K562 (cell line): ENCODE results near the gene DNAJB12. TPM values are rescaled to one million over a fixed set of nuclear protein-coding genes. Genes with fewer than 3 reads are reported as not detected.

ENCODE experiments used
- ATAC-seq: fragments of 200-7000 bp; cut with Tn5 transposase; 3 replicates; pipeline ENCODE4 v1.9.1; 2020; ENCODE audit warnings: moderate library complexity
- BruUV-seq: library from RNA; stranded (reverse); fragments of 400-500 nt; replicated peaks from 2 replicates; lab custom pipeline; 2021; lab: Mats Ljungman, UMichigan
- CTCF ChIA-PET: fragments of 300-600 bp; formaldehyde crosslinking; extraction: SDS; loops from one replicate; lab custom pipeline; 2021; ENCODE audit warnings: low intra/inter-chr PET ratio; lab: Yijun Ruan, JAX
- POLR2A ChIA-PET: fragments of 300-600, 350-650 bp; sonication (Branson Sonifier 250); formaldehyde crosslinking; extraction: SDS; loops from one replicate; lab custom pipeline; 2021; ENCODE audit warnings: antibody characterized with exemption, inconsistent platforms; lab: Yijun Ruan, JAX
- DNase-seq, 4 experiments: peaks; one replicate each; pipeline versions ENCODE4 v3.0.0 to v3.0.0-alpha.2; 2011 to 2018; ENCODE audit warnings: low spot score in 3 of 4, mixed read lengths in 3 of 4; ENCODE audit errors: extremely low read depth in 1 of 4
- FAIRE-seq: peaks from 2 replicates; lab custom pipeline; 2011; peaks lifted over from hg19 to GRCh38; lab: Jason Lieb, UNC
- H2AFZ ChIP-seq: 2 replicates; pipeline ENCODE4 v1.6.0; 2011; ENCODE audit warnings: low read depth, low read length, control low read depth, inconsistent platforms
- H3K27ac ChIP-seq: fragments of 200-600 bp; 3 replicates; pipeline ENCODE4 v1.8.0; 2011; ENCODE audit warnings: low read depth, mild to moderate bottlenecking, control low read depth, inconsistent platforms, low read length, moderate library complexity, mixed read lengths; ENCODE audit errors: extremely low read depth
- H3K27me3 ChIP-seq, 2 experiments: fragments of 300-600 bp in 1 of 2; 2 replicates in 1 of 2; 3 replicates in 1 of 2; pipeline versions ENCODE4 v1.6.0 to v1.8.0; 2011; ENCODE audit warnings: inconsistent platforms in 2 of 2, low read length in 2 of 2, mild to moderate bottlenecking in 1 of 2, mixed read lengths in 1 of 2, moderate library complexity in 1 of 2; ENCODE audit not compliant: control insufficient read depth in 2 of 2, insufficient read depth in 2 of 2
- H3K36me3 ChIP-seq: fragments of 300-600 bp; 3 replicates; pipeline ENCODE4 v1.8.0; 2011; ENCODE audit warnings: mild to moderate bottlenecking, low read length, inconsistent platforms; ENCODE audit not compliant: control insufficient read depth, insufficient read depth
- H3K4me1 ChIP-seq, 2 experiments: fragments of 200-600 bp in 1 of 2; replicated peaks in 1 of 2; 2 replicates in 1 of 2; 3 replicates in 1 of 2; pipeline versions ENCODE4 v1.5.1 to v1.8.0; 2011; ENCODE audit warnings: inconsistent platforms in 2 of 2, low read length in 2 of 2, mild to moderate bottlenecking in 1 of 2, mixed read lengths in 1 of 2, moderate library complexity in 1 of 2; ENCODE audit not compliant: control insufficient read depth in 2 of 2, insufficient read depth in 2 of 2
- H3K4me2 ChIP-seq: 2 replicates; pipeline ENCODE4 v1.6.1; 2011; ENCODE audit warnings: low read length, control low read depth, inconsistent platforms, mixed read lengths; ENCODE audit not compliant: insufficient read depth
- H3K4me3 ChIP-seq: fragments of 200-600 bp; sonication (generic), shearing (Covaris generic); 2 replicates; pipeline ENCODE4 v1.5.1; 2016; ENCODE audit warnings: control low read depth, inconsistent platforms
- H3K79me2 ChIP-seq: fragments of 200-600 bp; 3 replicates; pipeline ENCODE4 v1.8.0; 2011; ENCODE audit warnings: low read length, inconsistent platforms; ENCODE audit not compliant: control insufficient read depth, insufficient read depth
- H3K9ac ChIP-seq, 2 experiments: 2 replicates each; pipeline versions ENCODE4 v1.6.0 to v1.6.1; 2011; ENCODE audit warnings: low read depth in 2 of 2, low read length in 2 of 2, control low read depth in 1 of 2, inconsistent platforms in 1 of 2, mild to moderate bottlenecking in 1 of 2, mixed read lengths in 1 of 2; ENCODE audit not compliant: insufficient read depth in 1 of 2
- H3K9me1 ChIP-seq: one replicate; pipeline ENCODE4 v1.6.0; 2011; ENCODE audit warnings: inconsistent platforms, mild to moderate bottlenecking, low read length, moderate library complexity; ENCODE audit not compliant: control insufficient read depth, insufficient read depth
- H3K9me3 ChIP-seq: replicated peaks from 2 replicates; pipeline ENCODE4 v1.5.1; 2011; ENCODE audit warnings: low read depth, low read length, inconsistent platforms; ENCODE audit not compliant: control insufficient read depth, insufficient read depth
- H4K20me1 ChIP-seq: replicated peaks from 2 replicates; pipeline ENCODE4 v1.6.1; 2011; ENCODE audit warnings: low read length, inconsistent platforms, mixed read lengths; ENCODE audit not compliant: control insufficient read depth, insufficient read depth
- C11orf30 ChIP-seq: fragments of 450-650 bp; IDR thresholded peaks from 2 replicates; pipeline ENCODE4 v1.6.1; 2016; ENCODE audit warnings: low read depth, mild to moderate bottlenecking
- DMBX1 ChIP-seq: fragments of 250-450 bp; sonication (Bioruptor Pico); IDR thresholded peaks from 2 replicates; pipeline ENCODE4 v1.8.0; 2022; ENCODE audit warnings: inconsistent platforms, mild to moderate bottlenecking, moderate library complexity, borderline replicate concordance
- HMG20A ChIP-seq: fragments of 450-650 bp; formaldehyde crosslinking; conservative IDR thresholded peaks from 2 replicates; pipeline ENCODE4 v1.4.0; 2020; ENCODE audit warnings: mild to moderate bottlenecking, mixed read lengths
- KHSRP ChIP-seq: fragments of 450-650 bp; IDR thresholded peaks from 2 replicates; pipeline ENCODE4 v1.6.1; 2017
- MAFF ChIP-seq: IDR thresholded peaks from 2 replicates; pipeline ENCODE4 v1.6.1; 2012; ENCODE audit warnings: low read length, improper control_type of control experiment
- MAFG ChIP-seq: fragments of 450-650 bp; conservative IDR thresholded peaks from 2 replicates; pipeline ENCODE4 v1.6.1; 2016; ENCODE audit warnings: missing genetic modification characterization, missing compliant biosample characterization
- NFE2L1 ChIP-seq: fragments of 450-650 bp; IDR thresholded peaks from 2 replicates; pipeline ENCODE4 v1.6.1; 2016; ENCODE audit warnings: missing genetic modification characterization, low read depth, mild to moderate bottlenecking, missing compliant biosample characterization, moderate library complexity, borderline replicate concordance
- NFRKB ChIP-seq: fragments of 450-650 bp; IDR thresholded peaks from 2 replicates; pipeline ENCODE4 v1.6.1; 2016; ENCODE audit warnings: low read depth
- NRF1 ChIP-seq, 2 experiments: fragments of 450-650 bp; IDR thresholded peaks in 1 of 2; conservative IDR thresholded peaks in 1 of 2; 2 replicates each; pipeline ENCODE4 v1.6.1; 2014; ENCODE audit warnings: mild to moderate bottlenecking in 2 of 2
- ZKSCAN1 ChIP-seq: fragments of 150-350 bp; IDR thresholded peaks from 2 replicates; pipeline ENCODE4 v1.6.1; 2016; ENCODE audit warnings: low read depth, low read length
- ZKSCAN3 ChIP-seq: fragments of 250-450 bp; sonication (Bioruptor Pico); IDR thresholded peaks from 2 replicates; pipeline ENCODE4 v1.4.0; 2020
- ZNF316 ChIP-seq: fragments of 450-650 bp; IDR thresholded peaks from 2 replicates; pipeline ENCODE4 v1.6.1; 2016
- ZNF408 ChIP-seq: fragments of 250-450 bp; sonication (Bioruptor Pico); IDR thresholded peaks from 2 replicates; pipeline ENCODE4 v1.4.0; 2020; ENCODE audit warnings: low read depth, mild to moderate bottlenecking, moderate library complexity
- WGBS: fragments of 100-300 bp; shearing (Covaris generic); methylation state at CpG from one replicate; pipeline ENCODE4 v1.1.6; 2016; ENCODE audit warnings: low coverage, mixed read lengths; ENCODE audit not compliant: insufficient coverage; ENCODE audit errors: missing lambda C conversion rate; 5-methylcytosine and 5-hydroxymethylcytosine counted together
- in situ Hi-C: fragments of 300-500 bp; cut with MboI; formaldehyde crosslinking; loops from 4 replicates; pipeline ENCODE4 v1.15.0; 2018; ENCODE audit warnings: inconsistent platforms, mixed read lengths
- intact Hi-C: fragments of 100-400 bp; cut with micrococcal nuclease; formaldehyde crosslinking; loops from 2 replicates; pipeline ENCODE4 v1.14.2; 2022
- polyA plus RNA-seq, 8 experiments: library from polyadenylated mRNA; depleted of rRNA in 4 of 8; stranded (reverse) in 5 of 8; unstranded in 3 of 8; fragments of >200 nt; fragmentation: Nextera tagmentation in 2 of 8; fragmentation: Illumina TruSeq in 1 of 8; extraction: Ambion mirVana in 2 of 8; extraction: Trizol in 1 of 8; gene quantifications; 2 replicates each; pipeline versions ENCODE4 v1.2.1 to v1.2.3, GENCODE V29; 2011 to 2014; ENCODE audit warnings: inconsistent platforms in 1 of 8, missing spikeins in 1 of 8
- total RNA-seq, 7 experiments: library from RNA; depleted of rRNA in 6 of 7; stranded (reverse); fragments of >200 nt in 6 of 7; fragmentation: Illumina TruSeq in 2 of 7; extraction: Trizol in 2 of 7; gene quantifications; 2 replicates each; pipeline versions ENCODE4 v1.2.1 to v1.2.3, GENCODE V29; 2011 to 2021; ENCODE audit warnings: low replicate concordance in 1 of 7
- TF ChIP-seq, protein P1 (sequence below): sonication (generic); formaldehyde crosslinking; IDR thresholded peaks from 2 replicates; pipeline ENCODE4 v1.8.0; 2022; ENCODE audit warnings: missing genetic modification reagents, mild to moderate bottlenecking, borderline replicate concordance

DNAJB12 gene
- total and polyA plus RNA-seq, 9 of the 15 experiments (the other 6 are each of a cell fraction or from before 2014, with no cell fraction given), result 3.5 to 31.5 (median 20.3) TPM

GRCh38 chr10:72312865-72313391, 41.8 kb downstream of the DNAJB12 start:
- intact Hi-C loops (no loop called here), in situ Hi-C loops (no loop called here)

More at GRCh38 chr10:72312865-72313391, 41.8 kb downstream of the DNAJB12 start:
- Histone ChIP-seq H3K9me1 (no peaks in the 10 kb centered on the region), H4K20me1 (no peaks in the 10 kb centered on the region), H3K4me2 (no peak overlapping the region), H3K9me3 (no peaks in the 10 kb centered on the region), H3K79me2 (no peaks in the 10 kb centered on the region), H3K27me3 (no peaks in the 10 kb centered on the region), H3K4me3 (no peak overlapping the region), H3K27ac (no peak overlapping the region), H3K4me1 (peaks cover 45 to 67% of the 10 kb centered on the region in 2 experiments), H2AFZ (no peak overlapping the region), H3K9ac (no peak overlapping the region), H3K36me3 (no peaks in the 10 kb centered on the region)
- FAIRE-seq, result no peak
- no peak for DNase-seq
- no TSS peak for BruUV-seq
- WGBS, result 63% methylated on average over 8 of the region's 8 CpGs
- CTCF ChIA-PET, result interaction anchor here (0.6 kb wide), 1 partner anchor 1569 kb away, joined by 3 read pairs; no protein-coding TSS in a partner anchor
- no peak for ATAC-seq
- TF ChIP-seq ZNF408 (CRISPR knock-in tag) (no peak), ZKSCAN3 (CRISPR knock-in tag) (no peak), KHSRP (no peak), ZNF316 (peak; percentile 91), C11orf30 (peak; percentile 88), ZKSCAN1 (peak; percentile 91), NFE2L1 (tag) (peak; percentile 14; the same call in 1 of the 2 replicates), MAFG (peak; percentile 59), DMBX1 (peak; percentile 42; the same call in 1 of the 2 replicates), NFRKB (no peak), MAFF (peak; percentile 56), HMG20A (CRISPR knock-in tag) (no peak), NRF1 (conservative IDR thresholded peaks at IDR 0.05 in 1 of 2, IDR thresholded peaks at IDR 0.05 in 1 of 2) (no peak)
- TF ChIP-seq, protein P1, sequence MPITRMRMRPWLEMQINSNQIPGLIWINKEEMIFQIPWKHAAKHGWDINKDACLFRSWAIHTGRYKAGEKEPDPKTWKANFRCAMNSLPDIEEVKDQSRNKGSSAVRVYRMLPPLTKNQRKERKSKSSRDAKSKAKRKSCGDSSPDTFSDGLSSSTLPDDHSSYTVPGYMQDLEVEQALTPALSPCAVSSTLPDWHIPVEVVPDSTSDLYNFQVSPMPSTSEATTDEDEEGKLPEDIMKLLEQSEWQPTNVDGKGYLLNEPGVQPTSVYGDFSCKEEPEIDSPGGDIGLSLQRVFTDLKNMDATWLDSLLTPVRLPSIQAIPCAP (CRISPR knock-in tag), result no peak
- POLR2A ChIA-PET, result interaction anchor here (0.6 to 2.3 kb wide), 6 partner anchors 8 to 39 kb away, joined by 3 to 17 read pairs (median 4); partner anchors contain the start of gene DDIT4
